HCT116 (cell line): Measurements from ENCODE around the gene ARID3A.

ENCODE experiments used
- CEBPB ChIP-seq: IDR thresholded peaks from 2 replicates; pipeline ENCODE4 v1.6.1; 2012; ENCODE audit warnings: low read depth
- EGR1 ChIP-seq: IDR thresholded peaks from 2 replicates; pipeline ENCODE4 v1.6.1; 2012; ENCODE audit warnings: low read depth
- ELF1 ChIP-seq: IDR thresholded peaks from 2 replicates; pipeline ENCODE4 v1.6.1; 2012; ENCODE audit warnings: low read depth, borderline replicate concordance
- EZH2 ChIP-seq: fragments of 200-600 bp; sonication (generic); IDR thresholded peaks from 2 replicates; pipeline ENCODE4 v1.6.1; 2017; ENCODE audit warnings: antibody characterized with exemption, mixed run types
- FOSL1 ChIP-seq: IDR thresholded peaks from 2 replicates; pipeline ENCODE4 v1.6.1; 2012; ENCODE audit warnings: low read depth
- JUND ChIP-seq: IDR thresholded peaks from 2 replicates; pipeline ENCODE4 v1.6.1; 2012
- MAX ChIP-seq: IDR thresholded peaks from 2 replicates; pipeline ENCODE4 v1.6.1; 2012
- POLR2A ChIP-seq: IDR thresholded peaks from 2 replicates; pipeline ENCODE4 v1.7.0; 2011; ENCODE audit warnings: borderline replicate concordance; ENCODE audit not compliant: insufficient read depth, insufficient read length; ENCODE audit errors: extremely low read depth
- SIN3A ChIP-seq: IDR thresholded peaks from 2 replicates; pipeline ENCODE4 v1.6.1; 2012; ENCODE audit warnings: low read depth
- SP1 ChIP-seq: IDR thresholded peaks from 2 replicates; pipeline ENCODE4 v1.6.1; 2012; ENCODE audit warnings: low read depth
- TCF7L2 ChIP-seq: IDR thresholded peaks from 2 replicates; pipeline ENCODE4 v1.7.0; 2011; ENCODE audit warnings: borderline replicate concordance, inconsistent platforms; ENCODE audit not compliant: insufficient read depth, insufficient read length; ENCODE audit errors: extremely low read depth
- YY1 ChIP-seq: IDR thresholded peaks from 2 replicates; pipeline ENCODE4 v1.6.1; 2011; ENCODE audit warnings: low read length, low read depth, moderate library complexity, mild to moderate bottlenecking; ENCODE audit not compliant: insufficient replicate concordance; ENCODE audit errors: extremely low read depth
- TF ChIP-seq, protein P1 (sequence below), 3 experiments: fragments of 200-600 bp in 1 of 3; sonication (generic) in 1 of 3; IDR thresholded peaks in 2 of 3; conservative IDR thresholded peaks in 1 of 3; 2 replicates each; pipeline ENCODE4 v1.5.1; 2012 to 2017; ENCODE audit warnings: low read depth in 2 of 3, low read length in 2 of 3, antibody characterized with exemption in 1 of 3, borderline replicate concordance in 1 of 3, control low read depth in 1 of 3, mild to moderate bottlenecking in 1 of 3, mixed read lengths in 1 of 3, mixed run types in 1 of 3, moderate library complexity in 1 of 3; ENCODE audit not compliant: insufficient read depth in 1 of 3
- TF ChIP-seq, protein P2 (sequence below): IDR thresholded peaks from 2 replicates; pipeline ENCODE4 v1.6.1; 2012; ENCODE audit warnings: low read depth

GRCh38 chr19:940591-941291 lies 14.9 kb downstream of the ARID3A start:
- TF ChIP-seq POLR2A (no peak), TCF7L2 (peak; percentile 92), MAX (peak; percentile 80), EGR1 (no peak), YY1 (peak; percentile 13), JUND (no peak), SP1 (no peak; the same call in 1 of the 2 replicates), CEBPB (no peak), EZH2 (no peak), SIN3A (no peak), ELF1 (no peak), FOSL1 (no peak; the same call in 1 of the 2 replicates)
- TF ChIP-seq, protein P1, sequence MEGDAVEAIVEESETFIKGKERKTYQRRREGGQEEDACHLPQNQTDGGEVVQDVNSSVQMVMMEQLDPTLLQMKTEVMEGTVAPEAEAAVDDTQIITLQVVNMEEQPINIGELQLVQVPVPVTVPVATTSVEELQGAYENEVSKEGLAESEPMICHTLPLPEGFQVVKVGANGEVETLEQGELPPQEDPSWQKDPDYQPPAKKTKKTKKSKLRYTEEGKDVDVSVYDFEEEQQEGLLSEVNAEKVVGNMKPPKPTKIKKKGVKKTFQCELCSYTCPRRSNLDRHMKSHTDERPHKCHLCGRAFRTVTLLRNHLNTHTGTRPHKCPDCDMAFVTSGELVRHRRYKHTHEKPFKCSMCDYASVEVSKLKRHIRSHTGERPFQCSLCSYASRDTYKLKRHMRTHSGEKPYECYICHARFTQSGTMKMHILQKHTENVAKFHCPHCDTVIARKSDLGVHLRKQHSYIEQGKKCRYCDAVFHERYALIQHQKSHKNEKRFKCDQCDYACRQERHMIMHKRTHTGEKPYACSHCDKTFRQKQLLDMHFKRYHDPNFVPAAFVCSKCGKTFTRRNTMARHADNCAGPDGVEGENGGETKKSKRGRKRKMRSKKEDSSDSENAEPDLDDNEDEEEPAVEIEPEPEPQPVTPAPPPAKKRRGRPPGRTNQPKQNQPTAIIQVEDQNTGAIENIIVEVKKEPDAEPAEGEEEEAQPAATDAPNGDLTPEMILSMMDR (IDR thresholded peaks at IDR 0.05 in 2 of 3, conservative IDR thresholded peaks at IDR 0.05 in 1 of 3; ENCODE audit: borderline replicate concordance in 1 of 3, insufficient read depth in 1 of 3, low read depth in 2 of 3, low read length in 2 of 3): no peak
- TF ChIP-seq, protein P2, sequence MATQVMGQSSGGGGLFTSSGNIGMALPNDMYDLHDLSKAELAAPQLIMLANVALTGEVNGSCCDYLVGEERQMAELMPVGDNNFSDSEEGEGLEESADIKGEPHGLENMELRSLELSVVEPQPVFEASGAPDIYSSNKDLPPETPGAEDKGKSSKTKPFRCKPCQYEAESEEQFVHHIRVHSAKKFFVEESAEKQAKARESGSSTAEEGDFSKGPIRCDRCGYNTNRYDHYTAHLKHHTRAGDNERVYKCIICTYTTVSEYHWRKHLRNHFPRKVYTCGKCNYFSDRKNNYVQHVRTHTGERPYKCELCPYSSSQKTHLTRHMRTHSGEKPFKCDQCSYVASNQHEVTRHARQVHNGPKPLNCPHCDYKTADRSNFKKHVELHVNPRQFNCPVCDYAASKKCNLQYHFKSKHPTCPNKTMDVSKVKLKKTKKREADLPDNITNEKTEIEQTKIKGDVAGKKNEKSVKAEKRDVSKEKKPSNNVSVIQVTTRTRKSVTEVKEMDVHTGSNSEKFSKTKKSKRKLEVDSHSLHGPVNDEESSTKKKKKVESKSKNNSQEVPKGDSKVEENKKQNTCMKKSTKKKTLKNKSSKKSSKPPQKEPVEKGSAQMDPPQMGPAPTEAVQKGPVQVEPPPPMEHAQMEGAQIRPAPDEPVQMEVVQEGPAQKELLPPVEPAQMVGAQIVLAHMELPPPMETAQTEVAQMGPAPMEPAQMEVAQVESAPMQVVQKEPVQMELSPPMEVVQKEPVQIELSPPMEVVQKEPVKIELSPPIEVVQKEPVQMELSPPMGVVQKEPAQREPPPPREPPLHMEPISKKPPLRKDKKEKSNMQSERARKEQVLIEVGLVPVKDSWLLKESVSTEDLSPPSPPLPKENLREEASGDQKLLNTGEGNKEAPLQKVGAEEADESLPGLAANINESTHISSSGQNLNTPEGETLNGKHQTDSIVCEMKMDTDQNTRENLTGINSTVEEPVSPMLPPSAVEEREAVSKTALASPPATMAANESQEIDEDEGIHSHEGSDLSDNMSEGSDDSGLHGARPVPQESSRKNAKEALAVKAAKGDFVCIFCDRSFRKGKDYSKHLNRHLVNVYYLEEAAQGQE: no peak
